Activated T-helper 17 cell treated with anti-CD3 and anti-CD28 coated beads, Interleukin-2, amount 50 U/mL, for 72 hours (primary cell): ENCODE results near the gene SPHK2. TPM values are rescaled to one million over a fixed set of nuclear protein-coding genes. Genes with fewer than 3 reads are reported as not detected.
A peak's percentile ranks its signal among the peaks of the same experiment; 100 is the strongest.

Source experiments
- ATAC-seq: fragments of 150-1000 bp; cut with Tn5 transposase; replicated peaks from 2 replicates; pipeline ENCODE4 v1.10.0; 2021; ENCODE audit warnings: mild to moderate bottlenecking, moderate library complexity
- H3K27ac Mint-ChIP-seq: one replicate; pipeline ENCODE4 v1.8.0; 2022; ENCODE audit warnings: mixed read lengths
- H3K27me3 Mint-ChIP-seq: one replicate; pipeline ENCODE4 v1.8.0; 2022; ENCODE audit warnings: mixed read lengths
- H3K36me3 Mint-ChIP-seq: one replicate; pipeline ENCODE4 v1.8.0; 2022; ENCODE audit warnings: low read depth, mild to moderate bottlenecking, mixed read lengths
- H3K4me1 Mint-ChIP-seq: one replicate; pipeline ENCODE4 v1.8.0; 2022; ENCODE audit warnings: mixed read lengths
- H3K4me3 Mint-ChIP-seq: one replicate; pipeline ENCODE4 v1.8.0; 2022; ENCODE audit warnings: mild to moderate bottlenecking, mixed read lengths
- H3K9me3 Mint-ChIP-seq: one replicate; pipeline ENCODE4 v1.8.0; 2022; ENCODE audit warnings: mixed read lengths
- total RNA-seq, 2 donors: library from RNA; stranded (reverse); gene quantifications; one replicate each; pipeline ENCODE4 v1.2.3, GENCODE V29; 2022

The SPHK2 gene
- total RNA-seq, 2 donors from 2014 or later, result 31.3 to 49.3 TPM

- Mint-ChIP-seq H3K36me3 (no peaks in the 10 kb centered on the region), H3K27me3 (no peaks in the 10 kb centered on the region), H3K9me3 (no peaks in the 10 kb centered on the region), H3K27ac (no peak overlapping the region), H3K4me1 (peaks cover 11% of the 10 kb centered on the region), H3K4me3 (no peak overlapping the region)
- no peak for ATAC-seq
Measured at GRCh38 chr19:48664476-48664875, 45.2 kb downstream of the SPHK2 start.

DNA sequence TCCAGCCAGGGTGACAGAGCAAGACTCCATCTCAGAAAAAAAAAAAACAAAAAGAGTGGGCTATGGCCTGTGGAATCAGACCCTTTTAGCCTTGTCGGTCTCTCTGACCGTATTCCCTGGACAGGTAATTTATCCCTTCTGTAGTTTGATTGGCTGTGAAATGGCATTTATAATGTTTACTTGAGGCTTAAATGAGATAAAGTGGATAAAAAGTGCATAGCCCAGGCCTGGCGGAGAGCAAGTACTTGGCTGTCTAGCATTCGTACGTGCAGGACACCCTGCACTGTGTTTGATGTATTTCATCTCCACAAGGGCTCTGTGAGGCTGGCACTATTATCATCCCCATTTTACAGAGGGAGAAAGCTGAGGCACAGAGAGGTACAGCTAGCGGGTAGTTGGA is 46.5 kb downstream of the SPHK2 start:
- no peak overlapping the region for H3K4me3 Mint-ChIP-seq
- no peak for ATAC-seq

GRCh38 chr19:48668332-48668731 is 49.0 kb downstream of the SPHK2 start:
- no peak for ATAC-seq
- no peaks in the 10 kb centered on the region for H3K9me3 Mint-ChIP-seq
- no peaks in the 10 kb centered on the region for H3K36me3 Mint-ChIP-seq
- H3K27ac Mint-ChIP-seq, result no peak overlapping the region
- H3K4me3 Mint-ChIP-seq, result no peak overlapping the region
- H3K4me1 Mint-ChIP-seq, result peaks cover 11% of the 10 kb centered on the region
- no peaks in the 10 kb centered on the region for H3K27me3 Mint-ChIP-seq

More for the DNA sequence above, 46.5 kb downstream of the SPHK2 start:
- H3K4me1 Mint-ChIP-seq, result peaks cover 16% of the 10 kb centered on the region
- H3K27me3 Mint-ChIP-seq, result no peaks in the 10 kb centered on the region
- H3K9me3 Mint-ChIP-seq, result no peaks in the 10 kb centered on the region
- H3K27ac Mint-ChIP-seq, result no peak overlapping the region
- no peaks in the 10 kb centered on the region for H3K36me3 Mint-ChIP-seq

DNA sequence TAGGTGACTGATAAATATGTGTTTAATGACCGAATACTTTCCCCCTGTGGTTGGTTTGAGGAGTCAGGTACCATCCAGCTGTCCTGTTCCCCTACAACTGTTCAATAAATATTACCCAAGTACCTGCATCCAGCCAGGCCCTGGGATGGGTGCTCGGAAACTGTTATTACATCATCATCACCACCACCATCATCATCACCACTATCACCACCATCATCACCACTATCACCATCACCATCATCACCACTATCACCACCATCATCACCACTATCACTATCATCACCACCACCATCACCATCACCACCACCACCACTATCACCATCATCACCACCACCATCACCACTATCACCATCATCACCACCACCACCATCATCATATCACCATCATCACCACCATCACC is 49.5 kb downstream of the SPHK2 start:
- peaks cover 11% of the 10 kb centered on the region for H3K4me1 Mint-ChIP-seq
- H3K9me3 Mint-ChIP-seq, result no peaks in the 10 kb centered on the region
- H3K4me3 Mint-ChIP-seq, result no peak overlapping the region
- no peaks in the 10 kb centered on the region for H3K36me3 Mint-ChIP-seq
- ATAC-seq, result no peak
- no peak overlapping the region for H3K27ac Mint-ChIP-seq
- H3K27me3 Mint-ChIP-seq, result no peaks in the 10 kb centered on the region

DNA sequence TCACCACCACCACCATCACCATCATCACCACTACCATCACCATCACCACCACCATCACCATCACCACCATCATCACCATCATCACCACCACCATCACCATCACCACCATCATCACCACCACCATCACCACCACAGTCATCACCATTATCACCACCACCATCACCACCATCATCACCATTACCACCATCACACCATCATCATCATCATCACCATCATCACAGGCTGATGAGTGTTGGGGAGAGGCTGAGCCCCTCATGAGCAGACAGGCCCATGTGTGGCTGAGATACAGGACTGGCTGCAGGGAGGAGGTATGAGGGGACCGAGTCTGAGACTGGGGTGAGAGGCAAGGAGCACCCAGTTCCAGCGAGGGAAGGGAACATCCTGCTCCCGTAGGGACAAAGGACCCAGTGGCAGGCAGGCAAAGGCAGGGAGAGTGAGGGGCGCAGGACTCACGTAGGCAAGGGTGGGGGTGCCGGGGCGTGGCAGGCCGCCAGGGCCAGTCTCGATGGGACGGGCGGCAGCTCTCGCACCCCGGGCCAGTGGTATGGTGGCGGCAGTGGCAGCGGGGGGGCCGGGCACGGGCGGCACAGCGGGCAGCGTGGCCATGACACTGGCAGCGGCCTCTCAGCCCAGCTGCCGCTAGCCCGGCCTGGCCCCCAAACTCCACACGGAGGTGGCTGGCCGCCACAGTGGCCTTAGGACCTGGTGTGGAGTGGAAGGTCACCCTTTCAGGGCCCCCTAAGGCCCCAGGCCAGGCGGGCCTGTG is 50.8 kb downstream of the SPHK2 start:
- Mint-ChIP-seq H3K9me3 (no peaks in the 10 kb centered on the region), H3K4me3 (no peak overlapping the region), H3K27ac (no peak overlapping the region), H3K36me3 (no peaks in the 10 kb centered on the region), H3K4me1 (peaks cover 13% of the 10 kb centered on the region), H3K27me3 (no peaks in the 10 kb centered on the region)
- ATAC-seq, result no peak

GRCh38 chr19:48670699-48671445 is 51.6 kb downstream of the SPHK2 start:
- no peak overlapping the region for H3K4me3 Mint-ChIP-seq
- no peaks in the 10 kb centered on the region for H3K9me3 Mint-ChIP-seq
- no peak for ATAC-seq
- H3K36me3 Mint-ChIP-seq, result no peaks in the 10 kb centered on the region
- no peak overlapping the region for H3K27ac Mint-ChIP-seq
- H3K27me3 Mint-ChIP-seq, result no peaks in the 10 kb centered on the region
- H3K4me1 Mint-ChIP-seq, result peaks cover 18% of the 10 kb centered on the region

DNA sequence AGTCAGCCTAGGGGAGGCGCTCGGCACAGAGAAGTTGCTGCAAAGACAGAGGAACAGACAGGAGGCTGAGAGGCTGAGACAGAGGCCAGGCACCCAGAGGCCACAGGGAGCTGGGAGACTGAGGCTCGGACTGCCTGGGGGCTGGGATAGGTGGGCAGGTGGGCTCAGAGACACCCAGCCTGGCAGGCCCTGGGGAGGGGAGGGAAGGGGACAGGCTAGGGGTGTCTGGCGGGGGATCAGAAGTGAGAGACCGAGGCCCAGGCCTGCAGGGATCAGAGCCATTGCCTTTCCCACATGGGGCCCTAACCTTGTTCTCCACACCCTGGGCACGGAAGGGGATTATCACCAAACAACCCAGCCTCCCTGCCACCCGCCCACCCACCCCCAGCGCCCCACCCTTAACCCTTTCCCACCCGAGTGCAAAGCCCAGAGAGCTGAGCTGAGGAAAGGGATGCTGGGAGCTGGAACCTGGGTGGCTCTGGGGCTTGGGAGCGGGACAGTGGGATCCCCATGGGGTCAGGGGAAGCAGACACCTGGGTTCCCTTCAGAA is 52.2 kb downstream of the SPHK2 start:
- Mint-ChIP-seq H3K36me3 (no peaks in the 10 kb centered on the region), H3K4me1 (peaks cover 18% of the 10 kb centered on the region), H3K9me3 (no peaks in the 10 kb centered on the region), H3K27me3 (no peaks in the 10 kb centered on the region), H3K4me3 (no peak overlapping the region), H3K27ac (no peak overlapping the region)
- ATAC-seq, result no peak

DNA sequence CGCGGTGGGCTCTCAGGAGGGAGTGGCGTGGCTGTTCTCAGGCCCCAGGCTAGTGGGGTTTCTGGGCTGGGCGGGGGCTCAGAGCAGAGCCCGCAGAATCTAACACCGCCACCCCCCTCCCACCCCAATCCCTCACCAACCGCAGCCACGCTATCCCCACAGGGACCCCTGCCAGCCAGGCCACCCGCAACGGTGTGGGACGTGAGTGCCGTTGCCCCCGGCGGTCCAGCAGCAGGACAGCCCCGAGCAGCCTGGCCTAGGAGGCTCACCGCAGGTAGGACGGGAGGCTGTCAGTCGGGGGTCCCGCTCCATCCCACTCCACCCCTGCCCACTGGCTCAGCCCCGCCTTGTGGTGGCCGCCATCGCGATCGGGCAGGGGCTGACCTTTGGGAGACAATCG is 53.7 kb downstream of the SPHK2 start, which contains the start of gene NTN5:
Gene NTN5, minus strand, starts transcription at position 24 of the 400 bp plus-strand sequence. CDS start 2,031 bp downstream, outside the sequence.
- H3K36me3 Mint-ChIP-seq, result no peaks in the 10 kb centered on the region
- no peak within 1 kb of the TSS for H3K27ac Mint-ChIP-seq
- no peak within 1 kb of the TSS for H3K4me3 Mint-ChIP-seq
- H3K4me1 Mint-ChIP-seq, result peaks cover 18% of the 10 kb centered on the region
- no peak for ATAC-seq
- H3K27me3 Mint-ChIP-seq, result no peaks in the 10 kb centered on the region
- H3K9me3 Mint-ChIP-seq, result no peaks in the 10 kb centered on the region

- Mint-ChIP-seq H3K4me1 (peaks cover 17% of the 10 kb centered on the region), H3K4me3 (no peak overlapping the region), H3K9me3 (no peaks in the 10 kb centered on the region)
Measured at GRCh38 chr19:48673436-48674100, 54.3 kb downstream of the SPHK2 start.

DNA sequence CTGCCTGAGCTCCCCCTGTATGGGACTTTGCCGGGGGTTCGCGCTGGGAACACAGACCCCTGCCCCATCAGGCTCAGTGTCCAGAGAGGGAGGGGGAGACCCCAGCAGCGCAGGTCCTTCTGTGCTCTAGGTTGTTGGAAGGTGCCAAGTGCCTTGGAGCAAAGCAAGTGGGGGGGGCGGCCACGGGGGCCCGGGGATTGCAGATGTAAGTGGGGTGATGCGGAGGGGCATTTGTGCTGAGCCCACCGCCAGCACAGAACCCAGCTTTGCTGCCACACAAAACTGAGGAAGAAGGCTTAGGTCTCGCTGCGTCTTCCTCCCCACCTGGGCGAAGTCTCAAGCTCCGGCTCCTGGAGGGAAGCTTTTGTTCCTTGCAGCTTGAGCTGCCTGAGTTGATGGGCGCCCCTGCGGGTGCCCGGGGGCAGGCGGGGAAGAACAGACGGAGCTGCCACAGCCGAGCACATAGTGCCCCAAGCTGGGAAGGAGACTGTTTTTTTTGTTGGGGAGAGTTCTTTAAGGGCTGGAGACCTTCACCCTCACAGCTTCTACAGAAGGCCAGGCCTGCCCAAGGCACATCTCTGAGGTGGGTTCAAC is 55.0 kb downstream of the SPHK2 start:
- no peaks in the 10 kb centered on the region for H3K9me3 Mint-ChIP-seq
- ATAC-seq, result no peak
- H3K27ac Mint-ChIP-seq, result no peak overlapping the region
- peaks cover 12% of the 10 kb centered on the region for H3K4me1 Mint-ChIP-seq
- no peaks in the 10 kb centered on the region for H3K36me3 Mint-ChIP-seq
- H3K4me3 Mint-ChIP-seq, result no peak overlapping the region
- H3K27me3 Mint-ChIP-seq, result no peaks in the 10 kb centered on the region

More at GRCh38 chr19:48673436-48674100, 54.3 kb downstream of the SPHK2 start:
- no peaks in the 10 kb centered on the region for H3K36me3 Mint-ChIP-seq
- ATAC-seq, result no peak
- H3K27ac Mint-ChIP-seq, result no peak overlapping the region
- no peaks in the 10 kb centered on the region for H3K27me3 Mint-ChIP-seq

DNA sequence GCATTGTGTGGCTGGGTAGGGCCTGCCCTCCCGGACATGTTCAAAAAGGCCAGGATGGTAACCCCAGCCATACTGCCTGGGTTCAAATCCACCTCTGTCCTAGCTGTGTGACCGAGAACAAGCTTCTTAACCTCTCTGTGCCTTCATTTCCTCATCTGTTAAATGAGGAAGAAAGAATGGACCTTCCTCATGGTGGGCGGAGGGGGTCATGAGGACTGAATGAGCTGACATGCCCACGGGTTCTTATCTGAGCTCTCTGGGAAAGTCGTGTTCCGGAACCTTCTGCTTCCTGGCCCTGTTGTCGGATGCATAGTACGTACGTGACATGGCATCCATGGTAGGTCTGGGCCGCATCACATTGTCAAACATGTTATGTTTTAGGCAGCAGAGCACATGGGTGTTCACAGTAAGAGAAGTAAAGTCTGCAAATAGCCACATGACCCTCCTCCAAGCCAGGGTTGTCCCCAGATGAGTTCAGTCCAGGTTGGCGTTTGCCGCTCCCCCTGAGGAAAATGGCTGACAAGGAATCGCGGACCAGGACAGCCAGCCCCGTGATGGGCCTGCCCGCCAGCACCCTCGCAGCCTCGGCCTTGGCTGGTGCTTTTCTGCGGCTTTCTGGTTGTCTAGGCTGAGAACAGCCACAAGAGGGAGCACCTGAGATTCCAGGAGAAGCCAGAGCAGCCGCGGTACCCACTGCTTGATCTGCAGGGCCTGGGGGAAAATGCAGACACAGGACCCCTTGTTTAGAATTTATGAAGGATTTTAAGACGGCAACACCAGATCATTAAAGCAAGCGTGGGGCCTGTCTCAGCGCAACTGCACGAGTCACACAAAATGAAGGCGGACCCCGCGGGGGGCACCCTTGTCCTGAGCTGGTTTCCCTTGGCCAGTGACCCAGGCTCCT is 55.9 kb downstream of the SPHK2 start:
- Mint-ChIP-seq H3K4me3 (no peak overlapping the region), H3K36me3 (no peaks in the 10 kb centered on the region), H3K9me3 (no peaks in the 10 kb centered on the region), H3K27ac (no peak overlapping the region), H3K4me1 (peaks cover 6% of the 10 kb centered on the region), H3K27me3 (no peaks in the 10 kb centered on the region)
- ATAC-seq, result peak; percentile 89

- no peaks in the 10 kb centered on the region for H3K9me3 Mint-ChIP-seq
- H3K36me3 Mint-ChIP-seq, result no peaks in the 10 kb centered on the region
- no peaks in the 10 kb centered on the region for H3K27me3 Mint-ChIP-seq
- ATAC-seq, result no peak
- no peak overlapping the region for H3K4me3 Mint-ChIP-seq
- H3K4me1 Mint-ChIP-seq, result peaks cover 6% of the 10 kb centered on the region
- H3K27ac Mint-ChIP-seq, result no peak overlapping the region
Measured at GRCh38 chr19:48676487-48676886, 57.2 kb downstream of the SPHK2 start.

GRCh38 chr19:48676887-48677286 is 57.6 kb downstream of the SPHK2 start:
- no peak overlapping the region for H3K27ac Mint-ChIP-seq
- H3K27me3 Mint-ChIP-seq, result no peaks in the 10 kb centered on the region
- no peaks in the 10 kb centered on the region for H3K9me3 Mint-ChIP-seq
- no peaks in the 10 kb centered on the region for H3K36me3 Mint-ChIP-seq
- H3K4me3 Mint-ChIP-seq, result no peak overlapping the region
- ATAC-seq, result no peak
- H3K4me1 Mint-ChIP-seq, result peaks cover 6% of the 10 kb centered on the region
